PC-3 (cell line): ENCODE data around the gene SPC25. TPM values are rescaled to one million over a fixed set of nuclear protein-coding genes. Genes with fewer than 3 reads are reported as not detected.

Experiments used
- ATAC-seq: fragments of 200-7000 bp; cut with Tn5 transposase; 2 replicates; pipeline ENCODE4 v1.9.1; 2020; ENCODE audit warnings: mild to moderate bottlenecking, moderate library complexity
- BruUV-seq: library from RNA; stranded (reverse); fragments of 400-500 nt; replicated peaks from 2 replicates; lab custom pipeline; 2021; lab: Mats Ljungman, UMichigan
- CTCF ChIA-PET: fragments of 300-600 bp; sonication (Branson Sonifier 250); formaldehyde crosslinking; loops from one replicate; lab custom pipeline; 2022; ENCODE audit warnings: antibody characterized with exemption; lab: Charles Lee
- POLR2A ChIA-PET: fragments of 300-600 bp; sonication (Branson Sonifier 250); formaldehyde crosslinking; loops from one replicate; lab custom pipeline; 2022; ENCODE audit warnings: antibody characterized with exemption; ENCODE audit not compliant: unreplicated experiment; lab: Charles Lee
- DNase-seq: peaks from one replicate; pipeline ENCODE4 v3.0.0-alpha.2; 2015
- H2AFZ ChIP-seq: fragments of 300-600 bp; sonication (generic); 2 replicates; pipeline ENCODE4 v1.6.0; 2016; ENCODE audit warnings: antibody characterized with exemption, low read length
- H3F3A ChIP-seq: fragments of 300-600 bp; sonication (generic); one replicate; pipeline ENCODE4 v1.6.0; 2017; ENCODE audit warnings: antibody characterized with exemption, low read length, control low read depth, mild to moderate bottlenecking; ENCODE audit not compliant: unreplicated experiment
- H3K27ac ChIP-seq: fragments of 300-600 bp; sonication (generic); 2 replicates; pipeline ENCODE4 v1.5.1; 2016; ENCODE audit warnings: mild to moderate bottlenecking, low read length
- H3K27me3 ChIP-seq: fragments of 300-600 bp; sonication (generic); 2 replicates; pipeline ENCODE4 v1.6.1; 2016; ENCODE audit warnings: low read length, mixed read lengths
- H3K36me3 ChIP-seq: fragments of 300-600 bp; sonication (generic); 2 replicates; pipeline ENCODE4 v1.6.1; 2016; ENCODE audit warnings: low read depth, mixed run types, low read length, mixed read lengths
- H3K4me1 ChIP-seq: fragments of 300-600 bp; sonication (generic); 2 replicates; pipeline ENCODE4 v1.5.1; 2016; ENCODE audit warnings: low read length; ENCODE audit not compliant: insufficient read depth
- H3K4me2 ChIP-seq: fragments of 300-600 bp; sonication (generic); 2 replicates; pipeline ENCODE4 v1.6.0; 2016; ENCODE audit warnings: low read length
- H3K4me3 ChIP-seq: fragments of 300-600 bp; sonication (generic); 2 replicates; pipeline ENCODE4 v1.5.1; 2016; ENCODE audit warnings: mild to moderate bottlenecking, low read length, mixed read lengths
- H3K79me2 ChIP-seq: fragments of 300-600 bp; sonication (generic); 2 replicates; pipeline ENCODE4 v1.6.1; 2017; ENCODE audit warnings: low read length, mixed read lengths
- H3K9ac ChIP-seq: fragments of 300-600 bp; sonication (generic); 2 replicates; pipeline ENCODE4 v1.6.0; 2016; ENCODE audit warnings: mild to moderate bottlenecking, low read length
- H3K9me2 ChIP-seq: fragments of 300-600 bp; sonication (generic); replicated peaks from 2 replicates; pipeline ENCODE4 v1.6.1; 2016; ENCODE audit warnings: mixed run types, low read length, mixed read lengths
- H3K9me3 ChIP-seq: fragments of 300-600 bp; sonication (generic); 2 replicates; pipeline ENCODE4 v1.6.1; 2016; ENCODE audit warnings: low read length, mixed read lengths
- H4K20me1 ChIP-seq: fragments of 300-600 bp; sonication (generic); 2 replicates; pipeline ENCODE4 v1.6.1; 2016; ENCODE audit warnings: low read length, mixed read lengths
- EZH2 ChIP-seq: fragments of 300-600 bp; sonication (generic); IDR thresholded peaks from one replicate; pipeline ENCODE4 v1.6.1; 2017; ENCODE audit warnings: antibody characterized with exemption, mild to moderate bottlenecking, low read length; ENCODE audit not compliant: unreplicated experiment
- EZH2phosphoT487 ChIP-seq: fragments of 300-600 bp; sonication (generic); IDR thresholded peaks from 2 replicates; pipeline ENCODE4 v1.6.1; 2018; ENCODE audit warnings: mild to moderate bottlenecking, antibody characterized with exemption, low read length, borderline replicate concordance
- intact Hi-C: fragments of 100-400 bp; cut with micrococcal nuclease; formaldehyde crosslinking; loops from 2 replicates; pipeline ENCODE4 v1.9.0; 2023
- total RNA-seq: library from RNA; depleted of rRNA; stranded (reverse); fragments of >200 nt; gene quantifications from 2 replicates; pipeline ENCODE4 v1.2.3, GENCODE V29; 2014
- TF ChIP-seq, protein P1 (sequence below): fragments of 300-600 bp; sonication (generic); conservative IDR thresholded peaks from 2 replicates; pipeline ENCODE4 v1.5.1; 2017; ENCODE audit warnings: antibody characterized with exemption, low read depth, mild to moderate bottlenecking, low read length

SPC25 gene
- total RNA-seq, 1 experiment from 2014 or later, result 11.1 TPM

- intact Hi-C loops, result no loop called here
- no peaks in the 10 kb centered on the region for H3K79me2 ChIP-seq
- H3K9ac ChIP-seq, result no peak overlapping the region
- no peak for ATAC-seq
- no peaks in the 10 kb centered on the region for H3K9me2 ChIP-seq
- H4K20me1 ChIP-seq, result no peaks in the 10 kb centered on the region
- CTCF ChIA-PET, result no interaction called here
- H3K27me3 ChIP-seq, result peaks cover 91% of the 10 kb centered on the region
- H3K9me3 ChIP-seq, result no peaks in the 10 kb centered on the region
- no peak overlapping the region for H2AFZ ChIP-seq
- TF ChIP-seq EZH2, result no peak
- no peak for TF ChIP-seq EZH2phosphoT487
- TF ChIP-seq, protein P1, sequence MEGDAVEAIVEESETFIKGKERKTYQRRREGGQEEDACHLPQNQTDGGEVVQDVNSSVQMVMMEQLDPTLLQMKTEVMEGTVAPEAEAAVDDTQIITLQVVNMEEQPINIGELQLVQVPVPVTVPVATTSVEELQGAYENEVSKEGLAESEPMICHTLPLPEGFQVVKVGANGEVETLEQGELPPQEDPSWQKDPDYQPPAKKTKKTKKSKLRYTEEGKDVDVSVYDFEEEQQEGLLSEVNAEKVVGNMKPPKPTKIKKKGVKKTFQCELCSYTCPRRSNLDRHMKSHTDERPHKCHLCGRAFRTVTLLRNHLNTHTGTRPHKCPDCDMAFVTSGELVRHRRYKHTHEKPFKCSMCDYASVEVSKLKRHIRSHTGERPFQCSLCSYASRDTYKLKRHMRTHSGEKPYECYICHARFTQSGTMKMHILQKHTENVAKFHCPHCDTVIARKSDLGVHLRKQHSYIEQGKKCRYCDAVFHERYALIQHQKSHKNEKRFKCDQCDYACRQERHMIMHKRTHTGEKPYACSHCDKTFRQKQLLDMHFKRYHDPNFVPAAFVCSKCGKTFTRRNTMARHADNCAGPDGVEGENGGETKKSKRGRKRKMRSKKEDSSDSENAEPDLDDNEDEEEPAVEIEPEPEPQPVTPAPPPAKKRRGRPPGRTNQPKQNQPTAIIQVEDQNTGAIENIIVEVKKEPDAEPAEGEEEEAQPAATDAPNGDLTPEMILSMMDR, result no peak
- H3F3A ChIP-seq, result no peaks in the 10 kb centered on the region
- BruUV-seq, result no TSS peak
- no peak overlapping the region for H3K4me3 ChIP-seq
- H3K36me3 ChIP-seq, result no peaks in the 10 kb centered on the region
- H3K4me2 ChIP-seq, result no peak overlapping the region
- POLR2A ChIA-PET, result no interaction called here
- DNase-seq, result no peak
- H3K4me1 ChIP-seq, result no peaks in the 10 kb centered on the region
- no peak overlapping the region for H3K27ac ChIP-seq
Observed at GRCh38 chr2:168904358-168904757, 14.1 kb upstream of the SPC25 start.

DNA sequence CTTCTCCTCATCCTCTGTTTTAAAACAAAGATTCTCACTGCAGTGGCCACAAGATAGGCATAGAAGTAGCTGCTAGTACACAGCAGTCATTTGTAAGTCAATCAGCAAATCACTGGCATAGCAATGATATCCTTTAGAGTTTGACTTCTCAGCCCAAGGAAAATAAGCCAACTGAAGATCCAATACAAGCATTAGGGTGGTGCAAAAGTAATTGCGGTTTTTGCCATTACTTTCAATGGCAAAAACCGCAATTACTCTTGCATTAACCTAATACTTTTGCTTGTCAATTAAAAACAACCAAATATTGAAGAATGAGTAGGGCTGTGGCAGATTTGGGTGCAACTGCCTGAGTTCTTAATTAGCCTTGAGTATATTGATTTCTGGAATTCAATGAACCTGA lies 13.7 kb upstream of the SPC25 start:
- ATAC-seq (no peak), DNase-seq (no peak)
- intact Hi-C loops, result no loop called here
- H3K27ac ChIP-seq, result no peak overlapping the region
- POLR2A ChIA-PET, result no interaction called here
- H3K9me2 ChIP-seq, result no peaks in the 10 kb centered on the region
- H4K20me1 ChIP-seq, result no peaks in the 10 kb centered on the region
- peaks cover 86% of the 10 kb centered on the region for H3K27me3 ChIP-seq
- H3K4me1 ChIP-seq, result no peaks in the 10 kb centered on the region
- no peak overlapping the region for H3K4me3 ChIP-seq
- CTCF ChIA-PET, result no interaction called here
- H2AFZ ChIP-seq, result no peak overlapping the region
- no peaks in the 10 kb centered on the region for H3K79me2 ChIP-seq
- TF ChIP-seq EZH2phosphoT487 (no peak), EZH2 (no peak)
- TF ChIP-seq, protein P1, result no peak
- H3K9me3 ChIP-seq, result no peaks in the 10 kb centered on the region
- H3K9ac ChIP-seq, result no peak overlapping the region
- no peak overlapping the region for H3K4me2 ChIP-seq
- BruUV-seq, result no TSS peak
- H3F3A ChIP-seq, result no peaks in the 10 kb centered on the region
- H3K36me3 ChIP-seq, result no peaks in the 10 kb centered on the region

DNA sequence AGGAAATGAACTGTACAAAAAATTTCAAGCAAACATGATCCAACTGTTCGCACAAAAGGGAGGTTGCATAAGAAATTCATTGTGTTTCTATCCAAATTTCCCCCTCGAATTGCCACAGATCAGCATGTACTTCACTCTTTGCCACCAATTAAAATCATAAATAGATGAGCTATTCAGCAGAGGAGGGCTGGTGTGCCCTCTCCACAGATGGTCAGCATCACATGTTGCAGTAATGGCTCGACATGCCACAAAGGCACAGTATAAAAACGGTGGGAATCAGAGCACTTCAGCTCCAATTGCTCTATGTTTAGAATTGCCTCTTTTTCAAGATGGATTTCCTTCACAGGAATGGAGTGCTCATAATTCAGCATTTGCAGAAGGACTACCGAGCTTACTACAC lies 10.8 kb upstream of the SPC25 start, which contains the start of gene G6PC2:
Gene G6PC2 (plus strand): TSS at position 289 of the 400 bp plus-strand sequence. CDS start 41 bp downstream, at position 330.
- no peak for DNase-seq
- H3K27me3 ChIP-seq, result peaks cover 60% of the 10 kb centered on the region
- no peak within 1 kb of the TSS for H3K4me2 ChIP-seq
- no TSS peak for BruUV-seq
- no peaks in the 10 kb centered on the region for H3K4me1 ChIP-seq
- H3K79me2 ChIP-seq, result no peaks in the 10 kb centered on the region
- no peak for ATAC-seq
- H3F3A ChIP-seq, result no peaks in the 10 kb centered on the region
- ChIA-PET CTCF (no interaction called here), POLR2A (no interaction called here)
- intact Hi-C loops, result no loop called here
- H3K4me3 ChIP-seq, result no peak within 1 kb of the TSS
- no peak within 1 kb of the TSS for H2AFZ ChIP-seq
- H3K9ac ChIP-seq, result no peak within 1 kb of the TSS
- H3K36me3 ChIP-seq, result no peaks in the 10 kb centered on the region
- H3K9me2 ChIP-seq, result no peaks in the 10 kb centered on the region
- no peak within 1 kb of the TSS for H3K27ac ChIP-seq
- TF ChIP-seq, protein P1, result no peak
- TF ChIP-seq EZH2phosphoT487 (no peak), EZH2 (no peak)
- no peaks in the 10 kb centered on the region for H3K9me3 ChIP-seq
- H4K20me1 ChIP-seq, result no peaks in the 10 kb centered on the region
